HG03095 (cell line): ENCODE measurements around the gene PPP1R7.

ENCODE experiments used
- ATAC-seq: cut with Tn5 transposase; IDR thresholded peaks from one replicate; pipeline ENCODE4 v1.9.1; 2021; ENCODE audit warnings: moderate library complexity; ENCODE audit not compliant: unreplicated experiment

The PPP1R7 gene

GRCh38 chr2:241139531-241140444, 10.5 kb upstream of the PPP1R7 start:
- no peak for ATAC-seq

- ATAC-seq: no peak
These were observed 9.8 kb upstream of the PPP1R7 start for GRCh38 chr2:241140445-241140840.

- ATAC-seq: no peak
These were observed 9.0 kb upstream of the PPP1R7 start for GRCh38 chr2:241141214-241141770.

- ATAC-seq: no peak
These were observed 8.2 kb upstream of the PPP1R7 start for GRCh38 chr2:241142063-241142462.

- ATAC-seq: no peak
These were observed 7.7 kb upstream of the PPP1R7 start for GRCh38 chr2:241142593-241142992.

GRCh38 chr2:241146286-241146685, 4.0 kb upstream of the PPP1R7 start:
- ATAC-seq: no peak

GRCh38 chr2:241147336-241147735, 2.9 kb upstream of the PPP1R7 start:
- no peak for ATAC-seq

- ATAC-seq: no peak
These were observed 2.0 kb upstream of the PPP1R7 start for GRCh38 chr2:241148239-241148638.

GRCh38 chr2:241148891-241149674, 1.2 kb upstream of the PPP1R7 start, which contains the start of gene PASK:
Gene PASK (minus strand): TSS chr2:241149472. CDS start chr2:241143032, 6,440 bp downstream.
- ATAC-seq: peak; percentile 71

- peak; percentile 7 for ATAC-seq
These were observed 667 bp upstream of the PPP1R7 start for GRCh38 chr2:241149675-241149924.

GRCh38 chr2:241150660-241151530, 628 bp downstream of the PPP1R7 start:
- no peak for ATAC-seq

GRCh38 chr2:241151934-241152660, 1.8 kb downstream of the PPP1R7 start:
- ATAC-seq: no peak

- ATAC-seq: no peak
These were observed 3.3 kb downstream of the PPP1R7 start for GRCh38 chr2:241153616-241154015.

GRCh38 chr2:241154915-241155314, 4.6 kb downstream of the PPP1R7 start:
- no peak for ATAC-seq

- ATAC-seq: no peak
These were observed 5.7 kb downstream of the PPP1R7 start for GRCh38 chr2:241155936-241156335.

GRCh38 chr2:241156971-241157441, 6.7 kb downstream of the PPP1R7 start:
- ATAC-seq: no peak

GRCh38 chr2:241157841-241158545, 7.7 kb downstream of the PPP1R7 start:
- ATAC-seq: no peak

- ATAC-seq: no peak
These were observed 8.3 kb downstream of the PPP1R7 start for GRCh38 chr2:241158546-241158900.

GRCh38 chr2:241159116-241159515, 8.8 kb downstream of the PPP1R7 start:
- no peak for ATAC-seq

GRCh38 chr2:241160318-241160717, 10.1 kb downstream of the PPP1R7 start:
- ATAC-seq: no peak
